ENCODE measurements around the gene DOHH.

DOHH gene

DNA sequence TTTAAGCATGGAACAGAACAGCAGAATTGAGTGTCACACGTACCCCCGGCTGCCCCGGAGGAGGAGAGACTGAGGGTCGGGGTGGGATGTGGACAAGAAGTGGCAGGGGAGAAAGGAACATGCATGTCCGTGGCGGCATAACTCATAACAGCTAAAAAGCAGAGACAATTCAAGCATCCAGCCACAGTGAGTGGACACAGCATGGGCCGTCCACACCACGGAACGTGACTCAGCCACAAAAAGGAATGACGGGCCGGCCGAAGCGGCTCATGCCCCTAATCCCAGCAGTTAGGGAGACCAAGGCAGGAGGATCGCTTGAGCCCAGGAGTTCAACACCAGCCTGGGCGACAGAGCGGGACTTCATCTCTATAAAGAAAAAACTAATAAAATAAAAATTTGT, 7.6 kb downstream of the DOHH start:
- no peak overlapping the region for H3K4me3 ChIP-seq (ENCODE audit: low read length)
- DNase-seq: no peak
- TF ChIP-seq CTCF (IDR thresholded peaks at IDR 0.05; ENCODE audit: low read length): no peak
- H3K27ac ChIP-seq (ENCODE audit: low read length): no peak overlapping the region
- 0 out of 2 replicates have a peak, but pooled peaks cover 3% of the 10 kb centered on the region for H3K36me3 ChIP-seq (replicated peaks; ENCODE audit: insufficient read depth, low read length)
- H3K9me2 ChIP-seq (replicated peaks; ENCODE audit: insufficient read depth, low read length): no peaks in the 10 kb centered on the region
- H4K20me1 ChIP-seq (ENCODE audit: insufficient read depth, low read length): no peaks in the 10 kb centered on the region; the same call in 1 of the 2 replicates
- no peak overlapping the region for H2AFZ ChIP-seq (ENCODE audit: low read length)
- H3K27me3 ChIP-seq (replicated peaks; ENCODE audit: insufficient read depth, low read length): no peaks in the 10 kb centered on the region
- H3K9me3 ChIP-seq (replicated peaks; ENCODE audit: insufficient read depth, low read length): no peaks in the 10 kb centered on the region
- H3F3A ChIP-seq (ENCODE audit: insufficient read depth, low read length): no peaks in the 10 kb centered on the region; the same call in 1 of the 2 replicates
- H3K4me2 ChIP-seq (ENCODE audit: low read depth, low read length): no peak overlapping the region
- H3K4me1 ChIP-seq (ENCODE audit: low read length): no peaks in the 10 kb centered on the region
- H3K79me2 ChIP-seq (ENCODE audit: low read length): peaks cover 16% of the 10 kb centered on the region
- H3K9ac ChIP-seq (ENCODE audit: low read length): no peak overlapping the region

- H3K9me2 ChIP-seq (replicated peaks; ENCODE audit: insufficient read depth, low read length): no peaks in the 10 kb centered on the region
- DNase-seq: no peak
- no peak overlapping the region for H3K9ac ChIP-seq (ENCODE audit: low read length)
- H3K79me2 ChIP-seq (ENCODE audit: low read length): peaks cover 9% of the 10 kb centered on the region
- no peak overlapping the region for H3K4me3 ChIP-seq (ENCODE audit: low read length)
- no peaks in the 10 kb centered on the region; the same call in 1 of the 2 replicates for H3F3A ChIP-seq (ENCODE audit: insufficient read depth, low read length)
- no peak overlapping the region for H3K4me2 ChIP-seq (ENCODE audit: low read depth, low read length)
- H4K20me1 ChIP-seq (ENCODE audit: insufficient read depth, low read length): no peaks in the 10 kb centered on the region; the same call in 1 of the 2 replicates
- 0 out of 2 replicates have a peak, but pooled peaks cover 3% of the 10 kb centered on the region for H3K36me3 ChIP-seq (replicated peaks; ENCODE audit: insufficient read depth, low read length)
- no peak overlapping the region for H2AFZ ChIP-seq (ENCODE audit: low read length)
- TF ChIP-seq EZH2phosphoT487 (IDR thresholded peaks at IDR 0.05; ENCODE audit: low read length) (no peak), EZH2 (optimal IDR thresholded peaks at IDR 0.05; ENCODE audit: low read depth, low read length) (no peak), CTCF (IDR thresholded peaks at IDR 0.05; ENCODE audit: low read length) (no peak)
- no peak overlapping the region for H3K27ac ChIP-seq (ENCODE audit: low read length)
- no peaks in the 10 kb centered on the region for H3K4me1 ChIP-seq (ENCODE audit: low read length)
- H3K27me3 ChIP-seq (replicated peaks; ENCODE audit: insufficient read depth, low read length): no peaks in the 10 kb centered on the region
- H3K9me3 ChIP-seq (replicated peaks; ENCODE audit: insufficient read depth, low read length): no peaks in the 10 kb centered on the region
Measured at GRCh38 chr19:3492131-3492839, 8.2 kb downstream of the DOHH start.

DNA sequence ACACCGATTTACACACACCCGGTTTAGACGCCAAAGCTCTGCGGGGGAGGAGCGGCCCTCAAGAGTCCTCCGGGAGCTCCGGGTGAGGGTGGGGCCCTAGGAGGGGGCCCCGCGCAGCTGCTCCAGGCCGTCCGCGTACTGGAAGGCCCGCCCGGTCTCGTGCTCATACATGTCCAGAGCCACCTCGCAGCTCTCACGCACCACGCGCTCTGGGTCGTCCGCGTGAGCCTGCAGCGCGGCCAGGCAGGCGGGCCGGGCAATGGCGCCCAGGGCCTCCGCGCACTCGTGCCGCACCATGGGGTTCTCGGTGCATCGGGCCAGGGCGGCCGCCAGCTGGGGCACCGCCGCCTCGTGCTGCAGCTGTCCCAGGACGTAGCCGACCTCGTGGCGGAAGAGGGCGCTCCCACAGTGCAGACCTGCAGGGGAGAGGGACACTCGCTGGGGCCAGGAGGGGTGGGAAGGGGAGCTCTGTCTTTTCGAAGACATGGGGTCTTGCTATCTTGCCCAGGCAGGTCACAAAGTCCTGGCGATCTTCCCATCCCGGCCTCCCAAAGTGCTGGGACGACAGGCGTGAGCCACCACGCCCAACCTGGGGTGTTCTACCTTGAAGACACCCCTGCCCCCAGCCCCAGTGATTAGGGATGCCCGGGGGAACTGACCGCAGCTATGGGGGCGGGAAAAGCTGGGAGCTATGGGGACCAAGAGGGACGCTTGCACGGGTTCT, 8.9 kb downstream of the DOHH start:
- Histone ChIP-seq H3K27me3 (replicated peaks; ENCODE audit: insufficient read depth, low read length) (no peaks in the 10 kb centered on the region), H3K9ac (ENCODE audit: low read length) (no peak overlapping the region), H3F3A (ENCODE audit: insufficient read depth, low read length) (no peaks in the 10 kb centered on the region; the same call in 1 of the 2 replicates), H4K20me1 (ENCODE audit: insufficient read depth, low read length) (no peaks in the 10 kb centered on the region; the same call in 1 of the 2 replicates), H3K9me2 (replicated peaks; ENCODE audit: insufficient read depth, low read length) (no peaks in the 10 kb centered on the region), H3K36me3 (replicated peaks; ENCODE audit: insufficient read depth, low read length) (0 out of 2 replicates have a peak, but pooled peaks cover 3% of the 10 kb centered on the region), H3K4me2 (ENCODE audit: low read depth, low read length) (no peak overlapping the region), H2AFZ (ENCODE audit: low read length) (no peak overlapping the region), H3K4me3 (ENCODE audit: low read length) (no peak overlapping the region), H3K4me1 (ENCODE audit: low read length) (no peaks in the 10 kb centered on the region), H3K9me3 (replicated peaks; ENCODE audit: insufficient read depth, low read length) (no peaks in the 10 kb centered on the region), H3K79me2 (ENCODE audit: low read length) (peaks cover 2% of the 10 kb centered on the region), H3K27ac (ENCODE audit: low read length) (no peak overlapping the region)
- TF ChIP-seq CTCF (IDR thresholded peaks at IDR 0.05; ENCODE audit: low read length): no peak
- no peak for TF ChIP-seq EZH2phosphoT487 (IDR thresholded peaks at IDR 0.05; ENCODE audit: low read length)
- TF ChIP-seq EZH2 (optimal IDR thresholded peaks at IDR 0.05; ENCODE audit: low read depth, low read length): no peak
- DNase-seq: no peak

Data from MM.1S (cell line).